K562 (cell line): ENCODE measurements around the gene PDE6B. TPM values are rescaled to one million over a fixed set of nuclear protein-coding genes. Genes with fewer than 3 reads are reported as not detected.

Source experiments
- CBX8 ChIP-seq: fragments of 200-600 bp; sonication (generic); IDR thresholded peaks from 2 replicates; pipeline ENCODE4 v1.6.1; 2012; ENCODE audit warnings: borderline replicate concordance, mixed run types, low read depth, mild to moderate bottlenecking, moderate library complexity, mixed read lengths, low read length, control low read depth, inconsistent platforms; ENCODE audit not compliant: poor library complexity, severe bottlenecking; ENCODE audit errors: extremely low read depth
- PTRF ChIP-seq: fragments of 450-650 bp; IDR thresholded peaks from 2 replicates; pipeline ENCODE4 v1.6.1; 2016; ENCODE audit warnings: mild to moderate bottlenecking, missing genetic modification characterization, missing compliant biosample characterization
- SAP30 ChIP-seq: fragments of 200-600 bp; sonication (generic); IDR thresholded peaks from 2 replicates; pipeline ENCODE4 v1.6.1; 2012; ENCODE audit warnings: borderline replicate concordance, low read depth, mild to moderate bottlenecking, moderate library complexity, low read length, control low read depth, inconsistent platforms; ENCODE audit not compliant: insufficient read depth, poor library complexity, severe bottlenecking
- SMARCA4 ChIP-seq: fragments of 450-650 bp; IDR thresholded peaks from 2 replicates; pipeline ENCODE4 v1.6.1; 2016
- SP1 ChIP-seq: sonication (generic); formaldehyde crosslinking; IDR thresholded peaks from 2 replicates; pipeline ENCODE4 v1.8.1; 2022; ENCODE audit warnings: mild to moderate bottlenecking, missing genetic modification reagents
- TEAD4 ChIP-seq, 2 experiments: sonication (generic) in 1 of 2; formaldehyde crosslinking in 1 of 2; IDR thresholded peaks; 2 replicates each; pipeline versions ENCODE4 v1.6.1 to v1.8.0; 2012 to 2022; ENCODE audit warnings: borderline replicate concordance in 1 of 2, inconsistent platforms in 1 of 2, low read length in 1 of 2, mild to moderate bottlenecking in 1 of 2, missing genetic modification reagents in 1 of 2
- XRCC4 ChIP-seq: IDR thresholded peaks from one replicate; pipeline ENCODE4 v1.6.1; 2011; ENCODE audit not compliant: insufficient read depth, insufficient read length; ENCODE audit errors: extremely low read depth
- ZC3H4 ChIP-seq: sonication (generic); formaldehyde crosslinking; IDR thresholded peaks from 2 replicates; pipeline ENCODE4 v1.9.0; 2021; ENCODE audit warnings: missing genetic modification reagents, borderline replicate concordance
- ZSCAN32 ChIP-seq: fragments of 450-650 bp; formaldehyde crosslinking; IDR thresholded peaks from 2 replicates; pipeline ENCODE4 v1.4.0; 2020; ENCODE audit warnings: mild to moderate bottlenecking, moderate library complexity
- polyA plus RNA-seq, 8 experiments: library from polyadenylated mRNA; depleted of rRNA in 4 of 8; stranded (reverse) in 5 of 8; unstranded in 3 of 8; fragments of >200 nt; fragmentation: Nextera tagmentation in 2 of 8; fragmentation: Illumina TruSeq in 1 of 8; extraction: Ambion mirVana in 2 of 8; extraction: Trizol in 1 of 8; gene quantifications; 2 replicates each; pipeline versions ENCODE4 v1.2.1 to v1.2.3, GENCODE V29; 2011 to 2014; ENCODE audit warnings: inconsistent platforms in 1 of 8, missing spikeins in 1 of 8
- total RNA-seq, 7 experiments: library from RNA; depleted of rRNA in 6 of 7; stranded (reverse); fragments of >200 nt in 6 of 7; fragmentation: Illumina TruSeq in 2 of 7; extraction: Trizol in 2 of 7; gene quantifications; 2 replicates each; pipeline versions ENCODE4 v1.2.1 to v1.2.3, GENCODE V29; 2011 to 2021; ENCODE audit warnings: low replicate concordance in 1 of 7
- TF ChIP-seq, protein P1 (sequence below), 2 experiments: fragments of 450-650 bp; conservative IDR thresholded peaks; 2 replicates each; pipeline ENCODE4 v1.6.1; 2017; ENCODE audit warnings: mild to moderate bottlenecking in 2 of 2, moderate library complexity in 2 of 2
- TF ChIP-seq, protein P2 (sequence below): IDR thresholded peaks from 3 replicates; pipeline ENCODE4 v1.6.1; 2011; ENCODE audit warnings: borderline replicate concordance, mild to moderate bottlenecking, moderate library complexity; ENCODE audit not compliant: insufficient read length; ENCODE audit errors: extremely low read depth
- TF ChIP-seq, protein P3 (sequence below), 3 experiments: fragments of 200-800 bp in 1 of 3; sonication (Bioruptor generic) in 1 of 3; sonication (generic) in 1 of 3; formaldehyde crosslinking in 1 of 3; IDR thresholded peaks; 2 replicates each; pipeline versions ENCODE4 v1.6.1 to v1.8.0; 2016 to 2022; ENCODE audit warnings: mild to moderate bottlenecking in 2 of 3, missing compliant biosample characterization in 2 of 3, missing genetic modification characterization in 2 of 3, missing genetic modification reagents in 1 of 3
- TF ChIP-seq, protein P4 (sequence below): sonication (generic); formaldehyde crosslinking; IDR thresholded peaks from 2 replicates; pipeline ENCODE4 v1.9.0; 2022; ENCODE audit warnings: mild to moderate bottlenecking, missing genetic modification reagents

The PDE6B gene
- total and polyA plus RNA-seq, 9 of the 15 experiments (the other 6 are each of a cell fraction or from before 2014, with no cell fraction given), result 0.04 TPM; not detected in 8

DNA sequence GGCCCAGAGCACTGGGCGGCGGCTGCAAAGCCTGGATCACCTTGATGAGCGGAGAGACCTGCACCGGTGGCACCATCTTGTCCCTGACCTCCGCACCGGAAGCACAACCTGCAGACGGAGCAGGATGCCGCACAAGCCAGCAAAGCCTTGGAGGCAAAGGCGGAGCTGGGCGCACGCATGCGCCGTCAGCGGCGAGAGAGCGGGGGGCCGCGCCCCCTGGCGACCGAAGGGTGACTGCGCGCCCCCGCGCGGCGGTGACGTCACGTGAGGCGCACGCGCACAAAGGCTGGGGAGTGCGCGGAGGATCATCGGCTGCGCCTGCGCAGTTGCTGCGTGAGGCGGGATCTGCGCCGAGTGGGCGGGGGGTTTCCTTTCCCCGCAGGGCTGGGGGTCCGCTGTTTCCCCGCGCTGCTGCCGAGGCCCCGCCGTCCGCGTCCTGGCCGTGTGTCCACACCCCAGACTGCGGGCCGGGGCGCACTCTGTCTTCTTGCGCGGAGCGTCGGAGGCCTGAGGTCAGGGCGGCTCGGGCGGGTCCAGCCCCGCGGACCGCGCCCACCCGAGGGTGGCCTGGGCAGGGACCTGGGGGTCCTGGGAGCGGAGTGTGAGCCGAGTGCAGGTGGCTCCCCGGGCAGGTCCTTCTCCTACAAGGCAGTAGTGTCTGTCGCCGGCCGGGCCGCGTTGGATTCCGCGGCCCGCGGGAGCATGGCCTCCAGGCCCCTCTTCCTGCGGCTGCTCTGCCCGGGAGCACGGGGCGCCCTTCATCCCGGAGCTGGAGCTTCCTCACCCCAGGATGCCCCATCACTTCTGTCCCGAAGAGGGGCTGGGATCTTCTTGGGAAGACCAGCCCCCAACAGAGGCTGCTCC lies 49.0 kb downstream of the PDE6B start, which contains the start of the genes ATP5ME and MYL5 (continued):
- TF ChIP-seq TEAD4 (IDR thresholded peaks at IDR 0.05; ENCODE audit: low read length) (no peak), TEAD4 (CRISPR knock-in tag; IDR thresholded peaks at IDR 0.05; ENCODE audit: borderline replicate concordance) (no peak), SMARCA4 (no peak), SP1 (CRISPR knock-in tag) (peak; percentile 92), ZSCAN32 (CRISPR knock-in tag) (no peak), ZC3H4 (CRISPR knock-in tag) (no peak), SAP30 (no peak), PTRF (tag) (no peak), XRCC4 (no peak), CBX8 (no peak)
- TF ChIP-seq, protein P1, sequence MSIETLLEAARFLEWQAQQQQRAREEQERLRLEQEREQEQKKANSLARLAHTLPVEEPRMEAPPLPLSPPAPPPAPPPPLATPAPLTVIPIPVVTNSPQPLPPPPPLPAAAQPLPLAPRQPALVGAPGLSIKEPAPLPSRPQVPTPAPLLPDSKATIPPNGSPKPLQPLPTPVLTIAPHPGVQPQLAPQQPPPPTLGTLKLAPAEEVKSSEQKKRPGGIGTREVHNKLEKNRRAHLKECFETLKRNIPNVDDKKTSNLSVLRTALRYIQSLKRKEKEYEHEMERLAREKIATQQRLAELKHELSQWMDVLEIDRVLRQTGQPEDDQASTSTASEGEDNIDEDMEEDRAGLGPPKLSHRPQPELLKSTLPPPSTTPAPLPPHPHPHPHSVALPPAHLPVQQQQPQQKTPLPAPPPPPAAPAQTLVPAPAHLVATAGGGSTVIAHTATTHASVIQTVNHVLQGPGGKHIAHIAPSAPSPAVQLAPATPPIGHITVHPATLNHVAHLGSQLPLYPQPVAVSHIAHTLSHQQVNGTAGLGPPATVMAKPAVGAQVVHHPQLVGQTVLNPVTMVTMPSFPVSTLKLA (conservative IDR thresholded peaks at IDR 0.05), result peak; percentile 81 to 85
- TF ChIP-seq, protein P2, sequence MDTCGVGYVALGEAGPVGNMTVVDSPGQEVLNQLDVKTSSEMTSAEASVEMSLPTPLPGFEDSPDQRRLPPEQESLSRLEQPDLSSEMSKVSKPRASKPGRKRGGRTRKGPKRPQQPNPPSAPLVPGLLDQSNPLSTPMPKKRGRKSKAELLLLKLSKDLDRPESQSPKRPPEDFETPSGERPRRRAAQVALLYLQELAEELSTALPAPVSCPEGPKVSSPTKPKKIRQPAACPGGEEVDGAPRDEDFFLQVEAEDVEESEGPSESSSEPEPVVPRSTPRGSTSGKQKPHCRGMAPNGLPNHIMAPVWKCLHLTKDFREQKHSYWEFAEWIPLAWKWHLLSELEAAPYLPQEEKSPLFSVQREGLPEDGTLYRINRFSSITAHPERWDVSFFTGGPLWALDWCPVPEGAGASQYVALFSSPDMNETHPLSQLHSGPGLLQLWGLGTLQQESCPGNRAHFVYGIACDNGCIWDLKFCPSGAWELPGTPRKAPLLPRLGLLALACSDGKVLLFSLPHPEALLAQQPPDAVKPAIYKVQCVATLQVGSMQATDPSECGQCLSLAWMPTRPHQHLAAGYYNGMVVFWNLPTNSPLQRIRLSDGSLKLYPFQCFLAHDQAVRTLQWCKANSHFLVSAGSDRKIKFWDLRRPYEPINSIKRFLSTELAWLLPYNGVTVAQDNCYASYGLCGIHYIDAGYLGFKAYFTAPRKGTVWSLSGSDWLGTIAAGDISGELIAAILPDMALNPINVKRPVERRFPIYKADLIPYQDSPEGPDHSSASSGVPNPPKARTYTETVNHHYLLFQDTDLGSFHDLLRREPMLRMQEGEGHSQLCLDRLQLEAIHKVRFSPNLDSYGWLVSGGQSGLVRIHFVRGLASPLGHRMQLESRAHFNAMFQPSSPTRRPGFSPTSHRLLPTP, result no peak
- TF ChIP-seq, protein P3, sequence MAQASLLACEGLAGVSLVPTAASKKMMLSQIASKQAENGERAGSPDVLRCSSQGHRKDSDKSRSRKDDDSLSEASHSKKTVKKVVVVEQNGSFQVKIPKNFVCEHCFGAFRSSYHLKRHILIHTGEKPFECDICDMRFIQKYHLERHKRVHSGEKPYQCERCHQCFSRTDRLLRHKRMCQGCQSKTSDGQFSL (CRISPR knock-in tag; IDR thresholded peaks at IDR 0.05), result peak; percentile 99
- TF ChIP-seq, protein P3 (tag; IDR thresholded peaks at IDR 0.05), result peak in 1 of 2 experiments; percentile 78; a peak in 2 of 4 replicates
- TF ChIP-seq, protein P4, sequence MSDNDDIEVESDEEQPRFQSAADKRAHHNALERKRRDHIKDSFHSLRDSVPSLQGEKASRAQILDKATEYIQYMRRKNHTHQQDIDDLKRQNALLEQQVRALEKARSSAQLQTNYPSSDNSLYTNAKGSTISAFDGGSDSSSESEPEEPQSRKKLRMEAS (CRISPR knock-in tag), result no peak; the same call in 1 of the 2 replicates
